ENCODE results near the gene MCOLN2.
"Not testable (repeated sequence)": the region's sequence is repeated elsewhere in the genome, so short reads cannot be mapped to it uniquely, and the experiment has no call there.

Gene MCOLN2

DNA sequence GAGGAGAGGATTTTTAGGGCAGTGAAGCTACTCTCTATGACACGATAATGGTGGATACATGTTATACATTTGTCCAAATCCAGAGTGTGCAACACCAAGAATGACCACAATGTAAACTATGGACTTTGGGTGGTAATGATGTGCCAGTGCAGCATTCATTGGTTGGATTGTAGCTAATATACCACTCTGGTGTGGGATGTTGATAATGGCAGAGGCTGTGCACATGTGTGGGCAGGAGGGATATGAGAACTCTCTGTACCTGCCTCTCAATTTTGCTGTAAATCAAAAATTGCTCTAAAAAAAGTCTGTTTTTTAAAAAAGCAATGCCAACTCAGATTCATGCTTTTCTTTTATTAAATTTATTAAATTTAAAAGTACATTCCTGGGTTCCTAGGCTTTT, 76.8 kb downstream of the MCOLN2 start:
- Histone ChIP-seq H2AFZ (ENCODE audit: low read length, unreplicated experiment) (no peak overlapping the region), H3K4me3 (ENCODE audit: low read depth, low read length) (no peak overlapping the region), H3K36me3 (ENCODE audit: insufficient read depth, low read length) (no peaks in the 10 kb centered on the region), H3K27me3 (ENCODE audit: insufficient read depth, low read length) (peaks cover 8% of the 10 kb centered on the region; the same call in 1 of the 2 replicates), H3K79me2 (ENCODE audit: control insufficient read depth, insufficient read depth, low read length, unreplicated experiment) (no peaks in the 10 kb centered on the region), H3K27ac (ENCODE audit: low read depth, low read length) (no peak overlapping the region), H3K4me1 (ENCODE audit: control insufficient read depth, insufficient read depth, low read length, unreplicated experiment) (no peaks in the 10 kb centered on the region)

DNA sequence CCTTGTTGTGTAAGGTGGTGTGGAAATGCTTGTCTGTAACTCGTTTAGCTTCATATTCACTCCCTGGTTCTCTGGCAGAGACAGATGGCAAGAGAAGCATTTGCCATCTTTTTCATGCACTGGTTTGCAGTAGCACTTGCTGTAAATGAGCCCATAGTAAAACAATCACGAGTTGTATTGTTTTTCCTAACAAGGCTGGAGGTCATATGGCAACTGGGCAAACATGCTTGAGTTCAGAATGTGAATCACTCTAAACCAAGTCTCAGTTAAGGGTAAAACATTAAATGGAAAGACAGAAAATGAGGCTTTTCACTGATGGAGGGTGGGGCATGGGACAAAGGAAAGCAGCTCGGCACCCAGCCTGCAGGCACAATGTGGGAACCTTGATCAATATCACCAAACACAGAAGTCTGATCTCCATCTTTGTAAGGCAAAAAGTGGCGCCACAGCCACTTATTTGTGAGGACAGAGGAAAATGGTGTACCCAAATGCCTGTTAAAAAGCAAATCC, 77.4 kb downstream of the MCOLN2 start:
- Histone ChIP-seq H3K27me3 (ENCODE audit: insufficient read depth, low read length) (peaks cover 8% of the 10 kb centered on the region; the same call in 1 of the 2 replicates), H3K4me1 (ENCODE audit: control insufficient read depth, insufficient read depth, low read length, unreplicated experiment) (no peaks in the 10 kb centered on the region), H3K36me3 (ENCODE audit: insufficient read depth, low read length) (no peaks in the 10 kb centered on the region), H2AFZ (ENCODE audit: low read length, unreplicated experiment) (no peak overlapping the region), H3K27ac (ENCODE audit: low read depth, low read length) (no peak overlapping the region), H3K4me3 (ENCODE audit: low read depth, low read length) (no peak overlapping the region), H3K79me2 (ENCODE audit: control insufficient read depth, insufficient read depth, low read length, unreplicated experiment) (no peaks in the 10 kb centered on the region)

DNA sequence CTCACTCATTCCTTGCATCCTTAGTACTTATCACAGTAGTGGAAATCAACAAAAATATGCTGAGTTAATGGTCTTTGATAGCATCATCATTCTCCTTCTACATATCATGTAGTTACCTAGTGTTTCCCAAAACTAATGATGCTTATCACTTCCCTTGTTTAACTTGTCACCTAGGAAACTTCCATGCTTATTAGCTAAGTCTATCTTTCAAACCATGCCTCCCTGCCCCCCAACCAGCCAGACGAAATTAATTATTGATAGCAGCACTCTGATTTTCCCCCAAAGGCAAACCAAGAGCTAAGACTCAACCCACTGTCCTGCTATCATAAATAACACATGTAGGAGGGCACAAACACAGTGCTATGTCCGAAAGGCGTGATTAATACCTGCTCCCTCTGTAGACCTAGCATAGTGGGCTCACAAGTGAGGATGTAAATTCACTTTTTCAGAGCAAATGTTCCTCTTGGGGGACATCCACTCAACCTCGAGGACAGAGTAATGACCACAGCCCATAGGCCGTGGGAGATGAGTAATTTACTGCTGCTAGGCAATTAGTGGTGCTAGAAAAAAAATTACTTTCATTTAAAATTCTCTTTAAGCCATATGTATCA, 78.1 kb downstream of the MCOLN2 start:
- peaks cover 8% of the 10 kb centered on the region; the same call in 1 of the 2 replicates for H3K27me3 ChIP-seq (ENCODE audit: insufficient read depth, low read length)
- no peak overlapping the region for H3K27ac ChIP-seq (ENCODE audit: low read depth, low read length)
- no peak overlapping the region for H2AFZ ChIP-seq (ENCODE audit: low read length, unreplicated experiment)
- H3K79me2 ChIP-seq (ENCODE audit: control insufficient read depth, insufficient read depth, low read length, unreplicated experiment): no peaks in the 10 kb centered on the region
- H3K4me1 ChIP-seq (ENCODE audit: control insufficient read depth, insufficient read depth, low read length, unreplicated experiment): no peaks in the 10 kb centered on the region
- no peaks in the 10 kb centered on the region for H3K36me3 ChIP-seq (ENCODE audit: insufficient read depth, low read length)
- H3K4me3 ChIP-seq (ENCODE audit: low read depth, low read length): no peak overlapping the region

DNA sequence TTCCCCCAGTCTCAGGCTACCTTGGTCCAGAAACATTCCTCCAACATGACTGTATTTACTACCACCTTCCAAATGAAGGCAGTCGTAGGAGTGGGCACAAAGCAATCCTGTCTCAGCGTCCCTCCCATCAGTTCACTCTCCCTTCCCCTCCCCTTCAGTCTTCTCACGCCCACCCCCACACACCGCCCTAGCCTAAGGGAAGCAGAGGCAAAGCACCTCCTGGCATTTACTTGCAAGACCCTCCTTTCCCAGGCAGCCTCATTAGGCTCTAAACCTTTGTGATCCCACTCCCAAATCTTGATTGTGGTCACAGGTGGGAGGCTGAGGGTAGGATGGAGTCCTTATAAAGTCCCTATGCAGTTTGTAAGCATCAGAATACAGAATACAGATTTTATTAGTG, 80.0 kb downstream of the MCOLN2 start:
- Histone ChIP-seq H3K4me1 (ENCODE audit: control insufficient read depth, insufficient read depth, low read length, unreplicated experiment) (no peaks in the 10 kb centered on the region), H3K27ac (ENCODE audit: low read depth, low read length) (no peak overlapping the region), H3K79me2 (ENCODE audit: control insufficient read depth, insufficient read depth, low read length, unreplicated experiment) (no peaks in the 10 kb centered on the region), H3K27me3 (ENCODE audit: insufficient read depth, low read length) (peaks cover 8% of the 10 kb centered on the region; the same call in 1 of the 2 replicates), H3K4me3 (ENCODE audit: low read depth, low read length) (no peak overlapping the region), H2AFZ (ENCODE audit: low read length, unreplicated experiment) (no peak overlapping the region), H3K36me3 (ENCODE audit: insufficient read depth, low read length) (no peaks in the 10 kb centered on the region)

DNA sequence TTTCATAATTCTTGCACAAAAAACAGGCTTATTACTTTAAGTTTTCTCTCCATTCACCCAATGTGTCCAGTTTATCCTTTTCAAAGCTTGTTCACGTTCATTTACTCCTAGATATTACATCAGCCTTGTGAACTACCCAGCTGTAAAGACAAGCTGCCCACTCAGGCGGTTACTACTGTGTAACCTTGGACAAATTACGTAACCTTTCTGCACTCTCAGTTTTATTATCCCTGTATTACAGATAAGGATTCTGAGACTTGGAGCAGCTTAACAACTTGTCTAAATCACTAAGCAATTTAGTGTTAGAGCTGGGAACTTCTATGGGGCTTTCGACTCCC, 83.4 kb downstream of the MCOLN2 start:
- Histone ChIP-seq H3K36me3 (ENCODE audit: insufficient read depth, low read length) (no peaks in the 10 kb centered on the region), H2AFZ (ENCODE audit: low read length, unreplicated experiment) (no peak overlapping the region), H3K27me3 (ENCODE audit: insufficient read depth, low read length) (peaks cover 8% of the 10 kb centered on the region; the same call in 1 of the 2 replicates), H3K79me2 (ENCODE audit: control insufficient read depth, insufficient read depth, low read length, unreplicated experiment) (no peaks in the 10 kb centered on the region), H3K4me3 (ENCODE audit: low read depth, low read length) (no peak overlapping the region), H3K4me1 (ENCODE audit: control insufficient read depth, insufficient read depth, low read length, unreplicated experiment) (no peaks in the 10 kb centered on the region), H3K27ac (ENCODE audit: low read depth, low read length) (no peak overlapping the region)

DNA sequence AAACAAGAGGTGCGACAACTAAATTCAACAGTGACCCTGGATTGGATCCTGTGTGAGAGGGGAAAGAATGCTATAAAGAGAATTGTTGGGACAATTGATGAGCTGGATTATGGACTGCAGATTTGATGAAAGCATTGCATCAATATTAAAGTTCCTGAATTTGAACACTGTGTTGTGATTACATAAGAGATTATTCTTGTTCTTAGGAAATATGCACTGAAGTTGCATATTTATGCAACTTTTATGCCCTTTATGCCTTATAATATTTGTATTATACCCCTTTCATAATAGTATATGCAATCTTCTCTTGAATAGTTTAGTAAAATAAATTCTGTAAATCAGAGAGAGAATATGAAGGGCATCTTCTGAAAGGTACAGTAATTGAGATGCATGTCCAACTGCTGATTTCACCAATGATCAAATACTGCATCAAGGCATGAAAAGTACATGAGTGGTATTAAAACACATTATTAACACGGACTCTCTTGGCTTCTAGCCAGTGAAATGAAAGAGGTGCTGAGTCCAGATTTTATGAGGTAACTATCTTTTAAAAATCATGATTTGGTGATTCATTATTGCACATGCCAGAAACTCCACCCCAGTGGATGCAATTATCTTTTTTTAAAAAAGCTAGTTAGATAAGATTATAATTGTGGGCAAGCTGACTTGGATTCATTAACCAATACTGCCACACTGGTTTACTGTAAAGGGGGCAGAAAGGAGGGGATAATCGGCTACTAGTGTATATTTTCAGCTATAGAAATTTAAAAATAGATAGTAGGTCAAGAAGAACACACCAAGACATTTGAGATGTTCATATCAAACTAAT, 84.0 kb downstream of the MCOLN2 start:
- Histone ChIP-seq H3K4me1 (ENCODE audit: control insufficient read depth, insufficient read depth, low read length, unreplicated experiment) (no peaks in the 10 kb centered on the region), H3K27me3 (ENCODE audit: insufficient read depth, low read length) (peaks cover 4% of the 10 kb centered on the region; the same call in 1 of the 2 replicates), H2AFZ (ENCODE audit: low read length, unreplicated experiment) (no peak overlapping the region), H3K36me3 (ENCODE audit: insufficient read depth, low read length) (no peaks in the 10 kb centered on the region), H3K27ac (ENCODE audit: low read depth, low read length) (no peak overlapping the region), H3K4me3 (ENCODE audit: low read depth, low read length) (no peak overlapping the region), H3K79me2 (ENCODE audit: control insufficient read depth, insufficient read depth, low read length, unreplicated experiment) (no peaks in the 10 kb centered on the region)

DNA sequence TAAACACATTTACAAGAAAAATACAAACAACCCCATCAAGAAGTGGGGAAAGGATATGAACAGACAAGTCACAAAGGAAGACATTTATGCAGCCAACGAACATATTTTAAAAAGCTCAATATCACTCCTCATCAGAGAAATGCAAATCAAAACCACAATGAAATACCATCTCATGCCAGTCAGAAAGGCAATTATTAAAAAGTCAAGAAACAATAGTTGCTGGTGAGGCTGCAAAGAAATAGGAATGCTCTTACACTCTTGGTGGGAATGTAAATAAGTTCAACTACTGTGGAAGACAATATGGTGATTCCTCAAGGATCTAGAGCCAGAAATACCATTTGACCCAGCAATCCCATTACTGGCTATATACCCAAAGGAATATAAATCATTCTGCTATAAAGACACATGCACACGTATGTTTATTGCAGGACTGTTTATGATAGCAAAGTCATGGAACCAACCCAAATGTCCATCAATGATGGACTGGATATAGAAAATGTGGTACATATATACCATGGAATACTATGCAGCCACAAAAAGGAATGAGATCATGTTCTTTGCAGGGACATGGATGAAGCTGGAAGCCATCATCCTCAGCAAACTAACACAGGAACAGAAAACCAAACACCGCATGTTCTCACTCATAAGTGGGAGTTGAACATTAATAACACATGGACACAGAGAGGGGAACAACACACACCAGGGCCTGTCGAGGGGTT, 88.0 kb downstream of the MCOLN2 start:
- H3K27ac ChIP-seq (ENCODE audit: low read depth, low read length); H3K79me2 ChIP-seq (ENCODE audit: control insufficient read depth, insufficient read depth, low read length, unreplicated experiment); H3K4me3 ChIP-seq (ENCODE audit: low read depth, low read length); H2AFZ ChIP-seq (ENCODE audit: low read length, unreplicated experiment); H3K36me3 ChIP-seq (ENCODE audit: insufficient read depth, low read length); H3K4me1 ChIP-seq (ENCODE audit: control insufficient read depth, insufficient read depth, low read length, unreplicated experiment); H3K27me3 ChIP-seq (ENCODE audit: insufficient read depth, low read length): not testable (repeated sequence)

DNA sequence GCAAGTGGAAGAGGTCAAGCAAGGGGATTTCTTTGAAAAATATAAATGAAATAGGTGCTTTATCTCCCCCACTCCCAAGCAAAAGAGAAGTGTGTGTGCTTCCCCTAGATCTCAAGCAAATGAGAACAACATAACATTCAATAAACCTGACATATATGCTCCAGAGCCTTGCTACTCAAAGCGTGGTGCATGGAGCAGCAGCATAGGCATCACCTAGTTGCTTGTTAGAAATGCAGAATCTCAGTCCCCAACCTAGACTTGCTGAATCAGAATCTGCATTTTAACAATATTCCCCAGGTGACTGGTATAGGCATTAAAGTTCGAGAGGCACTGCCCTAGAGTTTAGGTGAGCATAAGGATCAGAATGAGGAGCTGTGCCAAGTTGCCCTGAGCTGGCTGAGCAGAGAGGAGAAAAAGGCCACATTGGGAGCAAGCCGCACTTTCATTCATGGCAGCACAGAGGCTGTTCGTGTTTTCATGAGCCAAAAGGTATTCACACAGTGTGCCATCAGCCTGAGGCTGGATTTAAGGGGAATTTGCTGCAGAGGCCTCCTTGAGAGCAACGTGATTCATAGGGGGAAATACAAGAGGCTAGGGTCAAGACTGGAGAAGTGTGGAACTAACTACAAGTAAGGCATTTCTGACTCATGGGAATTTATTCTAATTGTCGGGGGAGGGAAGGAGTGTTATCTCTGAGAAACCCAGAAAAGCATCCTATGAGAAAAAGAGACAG, 89.7 kb downstream of the MCOLN2 start:
- Histone ChIP-seq H3K36me3 (ENCODE audit: insufficient read depth, low read length) (no peaks in the 10 kb centered on the region), H2AFZ (ENCODE audit: low read length, unreplicated experiment) (no peak overlapping the region), H3K27me3 (ENCODE audit: insufficient read depth, low read length) (no peaks in the 10 kb centered on the region), H3K4me3 (ENCODE audit: low read depth, low read length) (no peak overlapping the region), H3K27ac (ENCODE audit: low read depth, low read length) (no peak overlapping the region), H3K79me2 (ENCODE audit: control insufficient read depth, insufficient read depth, low read length, unreplicated experiment) (no peaks in the 10 kb centered on the region), H3K4me1 (ENCODE audit: control insufficient read depth, insufficient read depth, low read length, unreplicated experiment) (no peaks in the 10 kb centered on the region)

DNA sequence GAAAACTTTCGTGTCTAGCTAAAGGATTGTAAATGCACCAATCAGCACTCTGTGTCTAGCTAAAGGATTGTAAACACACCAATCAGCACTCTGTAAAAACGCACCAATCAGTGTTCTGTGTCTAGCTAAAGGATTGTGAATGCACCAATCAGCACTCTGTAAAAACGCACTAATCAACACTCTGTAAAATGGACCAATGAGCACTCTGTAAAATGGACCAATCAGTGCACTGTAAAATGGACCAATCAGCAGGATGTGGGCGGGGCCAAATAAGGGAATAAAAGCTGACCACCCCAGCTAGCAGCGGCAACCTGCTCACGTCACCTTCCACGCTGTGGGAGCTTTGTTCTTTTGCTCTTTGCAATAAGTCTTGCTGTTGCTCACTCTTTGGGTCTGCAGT, 94.2 kb downstream of the MCOLN2 start:
- H3K27ac ChIP-seq (ENCODE audit: low read depth, low read length); H3K79me2 ChIP-seq (ENCODE audit: control insufficient read depth, insufficient read depth, low read length, unreplicated experiment); H3K27me3 ChIP-seq (ENCODE audit: insufficient read depth, low read length); H2AFZ ChIP-seq (ENCODE audit: low read length, unreplicated experiment); H3K4me1 ChIP-seq (ENCODE audit: control insufficient read depth, insufficient read depth, low read length, unreplicated experiment); H3K4me3 ChIP-seq (ENCODE audit: low read depth, low read length); H3K36me3 ChIP-seq (ENCODE audit: insufficient read depth, low read length): not testable (repeated sequence)

DNA sequence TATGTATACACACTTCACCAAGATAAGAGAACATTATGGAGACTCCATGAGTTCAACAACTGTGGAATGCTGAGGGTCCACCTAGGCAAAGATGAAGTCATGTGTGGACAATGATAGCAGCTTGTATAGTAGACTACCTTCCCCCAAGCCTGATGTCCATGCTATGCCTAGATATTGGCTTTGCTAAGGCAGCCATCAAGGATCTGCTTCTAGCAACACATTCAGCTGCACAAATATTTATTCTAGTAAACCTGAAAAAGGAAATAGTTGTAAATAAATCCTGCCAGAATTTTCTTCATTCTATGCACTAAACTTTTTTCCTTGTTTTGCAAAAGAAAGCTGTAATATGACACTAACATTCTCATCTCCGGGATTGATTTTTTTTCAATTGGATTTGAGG, 96.9 kb downstream of the MCOLN2 start:
- H3K36me3 ChIP-seq (ENCODE audit: insufficient read depth, low read length): no peaks in the 10 kb centered on the region
- peaks cover 22% of the 10 kb centered on the region for H3K27me3 ChIP-seq (ENCODE audit: insufficient read depth, low read length)
- H3K27ac ChIP-seq (ENCODE audit: low read depth, low read length): no peak overlapping the region
- no peak overlapping the region for H3K4me3 ChIP-seq (ENCODE audit: low read depth, low read length)
- H3K79me2 ChIP-seq (ENCODE audit: control insufficient read depth, insufficient read depth, low read length, unreplicated experiment): no peaks in the 10 kb centered on the region
- no peaks in the 10 kb centered on the region for H3K4me1 ChIP-seq (ENCODE audit: control insufficient read depth, insufficient read depth, low read length, unreplicated experiment)
- H2AFZ ChIP-seq (ENCODE audit: low read length, unreplicated experiment): no peak overlapping the region

Measured in ACC112 (cell line).